Smooth muscle cell of the brain vasculature (primary cell): Measurements from ENCODE around the gene DTD1.

Source experiments
- DNase-seq: peaks from one replicate; pipeline ENCODE4 v3.0.0-alpha.2; 2012; ENCODE audit warnings: low read depth, low spot score

Gene DTD1

GRCh38 chr20:18587665-18588573 is at the start of gene DTD1:
TSS of gene DTD1 (plus strand) at chr20:18588054. CDS start at chr20:18588073, 19 bp downstream.
- DNase-seq = peak; percentile 46

GRCh38 chr20:18541741-18542140 is 46.1 kb upstream of the DTD1 start:
- DNase-seq = no peak

GRCh38 chr20:18543216-18543615 is 44.6 kb upstream of the DTD1 start:
- no peak for DNase-seq

GRCh38 chr20:18543932-18544331 is 43.9 kb upstream of the DTD1 start:
- no peak for DNase-seq

- no peak for DNase-seq
Observed at GRCh38 chr20:18545566-18545965, 42.3 kb upstream of the DTD1 start.

- no peak for DNase-seq
Observed at GRCh38 chr20:18548465-18548864, 39.4 kb upstream of the DTD1 start.

- DNase-seq = no peak
Observed at GRCh38 chr20:18553746-18554145, 34.1 kb upstream of the DTD1 start.

- DNase-seq = peak; percentile 67
Observed at GRCh38 chr20:18566892-18567738, 20.7 kb upstream of the DTD1 start, which contains the start of gene SMIM26. TSS of gene SMIM26 (plus strand) at chr20:18567432. CDS start at chr20:18567479, 47 bp downstream.

- no peak for DNase-seq
Observed at GRCh38 chr20:18567739-18568091, 20.1 kb upstream of the DTD1 start.

- DNase-seq = no peak
Observed at GRCh38 chr20:18571009-18571408, 16.8 kb upstream of the DTD1 start.

- no peak for DNase-seq
Observed at GRCh38 chr20:18571578-18571977, 16.3 kb upstream of the DTD1 start.

GRCh38 chr20:18577942-18578341 is 9.9 kb upstream of the DTD1 start:
- no peak for DNase-seq

GRCh38 chr20:18578581-18578980 is 9.3 kb upstream of the DTD1 start:
- no peak for DNase-seq

- no peak for DNase-seq
Observed at GRCh38 chr20:18580012-18580411, 7.8 kb upstream of the DTD1 start.

- DNase-seq = no peak
Observed at GRCh38 chr20:18585134-18585533, 2.7 kb upstream of the DTD1 start.

- DNase-seq = no peak
Observed at GRCh38 chr20:18588574-18588933, 700 bp downstream of the DTD1 start.

- DNase-seq = no peak
Observed at GRCh38 chr20:18589941-18590674, 2.3 kb downstream of the DTD1 start.

GRCh38 chr20:18596270-18596669 is 8.4 kb downstream of the DTD1 start:
- no peak for DNase-seq

- DNase-seq = no peak
Observed at GRCh38 chr20:18609741-18610140, 21.9 kb downstream of the DTD1 start.

GRCh38 chr20:18611492-18611891 is 23.6 kb downstream of the DTD1 start:
- DNase-seq = no peak

GRCh38 chr20:18613553-18613952 is 25.7 kb downstream of the DTD1 start:
- DNase-seq = no peak

GRCh38 chr20:18614244-18614643 is 26.4 kb downstream of the DTD1 start:
- DNase-seq = no peak
